ENCODE results near the gene CTNNA2. TPM values are rescaled to one million over a fixed set of nuclear protein-coding genes. Genes with fewer than 3 reads are reported as not detected.
"Not testable (repeated sequence)": the region's sequence is repeated elsewhere in the genome, so short reads cannot be mapped to it uniquely, and the experiment has no call there.

The CTNNA2 gene
- total RNA-seq, 1 donor from 2014 or later, result 2.9 TPM

- Mint-ChIP-seq H3K4me1 (no peaks in the 10 kb centered on the region), H3K4me3 (no peak overlapping the region), H3K9me3 (peaks cover 2% of the 10 kb centered on the region), H3K36me3 (ENCODE audit: low read depth) (no peaks in the 10 kb centered on the region), H3K27me3 (ENCODE audit: low read depth) (no peaks in the 10 kb centered on the region), H3K27ac (ENCODE audit: unreplicated experiment) (no peak overlapping the region)
- TF ChIP-seq CTCF (conservative IDR thresholded peaks at IDR 0.05), result no peak
- no peak for DNase-seq (ENCODE audit: low read depth, low spot score)
Measured at GRCh38 chr2:80190166-80190565, 677.3 kb downstream of the CTNNA2 start.

GRCh38 chr2:80193566-80193965 lies 680.7 kb downstream of the CTNNA2 start:
- Mint-ChIP-seq H3K27me3 (ENCODE audit: low read depth) (no peaks in the 10 kb centered on the region), H3K4me3 (no peak overlapping the region), H3K36me3 (ENCODE audit: low read depth) (no peaks in the 10 kb centered on the region), H3K4me1 (no peaks in the 10 kb centered on the region), H3K9me3 (no peaks in the 10 kb centered on the region), H3K27ac (ENCODE audit: unreplicated experiment) (no peak overlapping the region)
- DNase-seq (ENCODE audit: low read depth, low spot score), result no peak
- no peak for TF ChIP-seq CTCF (conservative IDR thresholded peaks at IDR 0.05)

GRCh38 chr2:80195034-80195433 lies 682.2 kb downstream of the CTNNA2 start:
- no peaks in the 10 kb centered on the region for H3K4me1 Mint-ChIP-seq
- no peak for DNase-seq (ENCODE audit: low read depth, low spot score)
- H3K27ac Mint-ChIP-seq (ENCODE audit: unreplicated experiment), result no peak overlapping the region
- H3K27me3 Mint-ChIP-seq (ENCODE audit: low read depth), result no peaks in the 10 kb centered on the region
- H3K9me3 Mint-ChIP-seq, result no peaks in the 10 kb centered on the region
- no peak for TF ChIP-seq CTCF (conservative IDR thresholded peaks at IDR 0.05)
- H3K4me3 Mint-ChIP-seq, result no peak overlapping the region
- no peaks in the 10 kb centered on the region for H3K36me3 Mint-ChIP-seq (ENCODE audit: low read depth)

- H3K4me3 Mint-ChIP-seq, result no peak overlapping the region
- H3K4me1 Mint-ChIP-seq, result no peaks in the 10 kb centered on the region
- H3K36me3 Mint-ChIP-seq (ENCODE audit: low read depth), result peaks cover 1% of the 10 kb centered on the region
- H3K27me3 Mint-ChIP-seq (ENCODE audit: low read depth), result no peaks in the 10 kb centered on the region
- DNase-seq (ENCODE audit: low read depth, low spot score), result no peak
- no peak for TF ChIP-seq CTCF (conservative IDR thresholded peaks at IDR 0.05)
- peaks cover 6% of the 10 kb centered on the region for H3K9me3 Mint-ChIP-seq
- H3K27ac Mint-ChIP-seq (ENCODE audit: unreplicated experiment), result no peak overlapping the region
Measured at GRCh38 chr2:80198042-80198441, 685.2 kb downstream of the CTNNA2 start.

- TF ChIP-seq CTCF (conservative IDR thresholded peaks at IDR 0.05), result no peak
- Mint-ChIP-seq H3K27ac (ENCODE audit: unreplicated experiment) (no peak overlapping the region), H3K9me3 (peaks cover 8% of the 10 kb centered on the region), H3K36me3 (ENCODE audit: low read depth) (peaks cover 6% of the 10 kb centered on the region), H3K4me3 (no peak overlapping the region), H3K27me3 (ENCODE audit: low read depth) (no peaks in the 10 kb centered on the region), H3K4me1 (no peaks in the 10 kb centered on the region)
- DNase-seq (ENCODE audit: low read depth, low spot score), result no peak
Measured at GRCh38 chr2:80199504-80199903, 686.7 kb downstream of the CTNNA2 start.

GRCh38 chr2:80203929-80204328 lies 691.1 kb downstream of the CTNNA2 start:
- peaks cover 11% of the 10 kb centered on the region for H3K9me3 Mint-ChIP-seq
- DNase-seq (ENCODE audit: low read depth, low spot score); H3K4me1 Mint-ChIP-seq; H3K36me3 Mint-ChIP-seq (ENCODE audit: low read depth); H3K4me3 Mint-ChIP-seq; H3K27ac Mint-ChIP-seq (ENCODE audit: unreplicated experiment): not testable (repeated sequence)
- H3K27me3 Mint-ChIP-seq (ENCODE audit: low read depth), result peaks cover 15% of the 10 kb centered on the region
